Measurements from ENCODE around the gene METRNL. TPM values are rescaled to one million over a fixed set of nuclear protein-coding genes. Genes with fewer than 3 reads are reported as not detected.

Gene METRNL
- polyA plus RNA-seq, 1 donor from 2014 or later = 15.1 TPM

GRCh38 chr17:83076938-83077337 lies 2.5 kb upstream of the METRNL start:
- TF ChIP-seq RAD21 (conservative IDR thresholded peaks at IDR 0.05) (no peak), SMC3 (conservative IDR thresholded peaks at IDR 0.05; ENCODE audit: poor library complexity) (no peak), CTCF (IDR thresholded peaks at IDR 0.05; ENCODE audit: poor library complexity, severe bottlenecking) (no peak), EZH2 (IDR thresholded peaks at IDR 0.05; ENCODE audit: borderline replicate concordance, insufficient read depth, low read length, poor library complexity, severe bottlenecking) (no peak)
- TF ChIP-seq, protein P1, sequence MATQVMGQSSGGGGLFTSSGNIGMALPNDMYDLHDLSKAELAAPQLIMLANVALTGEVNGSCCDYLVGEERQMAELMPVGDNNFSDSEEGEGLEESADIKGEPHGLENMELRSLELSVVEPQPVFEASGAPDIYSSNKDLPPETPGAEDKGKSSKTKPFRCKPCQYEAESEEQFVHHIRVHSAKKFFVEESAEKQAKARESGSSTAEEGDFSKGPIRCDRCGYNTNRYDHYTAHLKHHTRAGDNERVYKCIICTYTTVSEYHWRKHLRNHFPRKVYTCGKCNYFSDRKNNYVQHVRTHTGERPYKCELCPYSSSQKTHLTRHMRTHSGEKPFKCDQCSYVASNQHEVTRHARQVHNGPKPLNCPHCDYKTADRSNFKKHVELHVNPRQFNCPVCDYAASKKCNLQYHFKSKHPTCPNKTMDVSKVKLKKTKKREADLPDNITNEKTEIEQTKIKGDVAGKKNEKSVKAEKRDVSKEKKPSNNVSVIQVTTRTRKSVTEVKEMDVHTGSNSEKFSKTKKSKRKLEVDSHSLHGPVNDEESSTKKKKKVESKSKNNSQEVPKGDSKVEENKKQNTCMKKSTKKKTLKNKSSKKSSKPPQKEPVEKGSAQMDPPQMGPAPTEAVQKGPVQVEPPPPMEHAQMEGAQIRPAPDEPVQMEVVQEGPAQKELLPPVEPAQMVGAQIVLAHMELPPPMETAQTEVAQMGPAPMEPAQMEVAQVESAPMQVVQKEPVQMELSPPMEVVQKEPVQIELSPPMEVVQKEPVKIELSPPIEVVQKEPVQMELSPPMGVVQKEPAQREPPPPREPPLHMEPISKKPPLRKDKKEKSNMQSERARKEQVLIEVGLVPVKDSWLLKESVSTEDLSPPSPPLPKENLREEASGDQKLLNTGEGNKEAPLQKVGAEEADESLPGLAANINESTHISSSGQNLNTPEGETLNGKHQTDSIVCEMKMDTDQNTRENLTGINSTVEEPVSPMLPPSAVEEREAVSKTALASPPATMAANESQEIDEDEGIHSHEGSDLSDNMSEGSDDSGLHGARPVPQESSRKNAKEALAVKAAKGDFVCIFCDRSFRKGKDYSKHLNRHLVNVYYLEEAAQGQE (IDR thresholded peaks at IDR 0.05; ENCODE audit: borderline replicate concordance) = no peak
- Histone ChIP-seq H3K27me3 (ENCODE audit: insufficient read depth, low read depth, low read length) (peaks cover 26% of the 10 kb centered on the region), H3K9me2 (ENCODE audit: insufficient read depth, low read length) (no peaks in the 10 kb centered on the region), H3K4me3 (ENCODE audit: low read length) (no peak overlapping the region), H3F3A (ENCODE audit: insufficient read depth, low read length, poor library complexity, severe bottlenecking) (no peaks in the 10 kb centered on the region), H3K27ac (ENCODE audit: low read length) (no peak overlapping the region), H3K9ac (ENCODE audit: low read length) (no peak overlapping the region), H3K4me2 (ENCODE audit: low read length) (no peak overlapping the region), H3K79me2 (replicated peaks; ENCODE audit: insufficient read depth, low read length) (peaks cover 6% of the 10 kb centered on the region), H4K20me1 (ENCODE audit: insufficient read depth) (no peaks in the 10 kb centered on the region), H3K36me3 (ENCODE audit: insufficient read depth, low read length) (no peaks in the 10 kb centered on the region), H3K9me3 (ENCODE audit: low read length) (no peaks in the 10 kb centered on the region), H2AFZ (ENCODE audit: low read depth, low read length) (no peak overlapping the region)

DNA sequence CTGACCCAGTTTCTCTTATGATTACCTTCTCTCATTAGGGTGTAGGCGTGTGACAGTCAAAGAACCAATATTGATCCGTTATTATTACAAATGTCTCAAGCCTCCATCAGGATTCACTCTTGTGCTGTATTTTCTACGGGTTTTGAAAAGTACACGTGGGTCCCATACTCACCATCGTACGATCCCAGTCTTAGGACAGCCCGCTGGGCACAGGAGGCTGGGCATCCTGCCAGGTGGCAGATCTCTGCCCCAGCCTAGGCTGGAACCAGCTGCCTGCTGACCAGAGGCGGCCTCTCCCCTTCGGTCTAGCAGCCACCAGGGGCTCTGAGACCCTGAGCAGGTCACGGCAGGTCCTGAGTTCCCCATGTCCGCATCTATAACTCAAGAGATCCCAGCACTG lies 2.0 kb upstream of the METRNL start:
- Histone ChIP-seq H3K4me2 (ENCODE audit: low read length) (no peak overlapping the region), H3K27me3 (ENCODE audit: insufficient read depth, low read depth, low read length) (peaks cover 26% of the 10 kb centered on the region), H3K79me2 (replicated peaks; ENCODE audit: insufficient read depth, low read length) (peaks cover 6% of the 10 kb centered on the region), H2AFZ (ENCODE audit: low read depth, low read length) (no peak overlapping the region), H3F3A (ENCODE audit: insufficient read depth, low read length, poor library complexity, severe bottlenecking) (no peaks in the 10 kb centered on the region), H3K36me3 (ENCODE audit: insufficient read depth, low read length) (no peaks in the 10 kb centered on the region), H3K9ac (ENCODE audit: low read length) (no peak overlapping the region), H3K9me2 (ENCODE audit: insufficient read depth, low read length) (no peaks in the 10 kb centered on the region), H3K4me3 (ENCODE audit: low read length) (no peak overlapping the region), H4K20me1 (ENCODE audit: insufficient read depth) (no peaks in the 10 kb centered on the region), H3K9me3 (ENCODE audit: low read length) (no peaks in the 10 kb centered on the region), H3K27ac (ENCODE audit: low read length) (no peak overlapping the region)
- TF ChIP-seq TAF1 (IDR thresholded peaks at IDR 0.05; ENCODE audit: low read depth) (no peak), EP300 (conservative IDR thresholded peaks at IDR 0.05; ENCODE audit: poor library complexity, severe bottlenecking) (no peak), RAD21 (conservative IDR thresholded peaks at IDR 0.05) (no peak), EZH2 (IDR thresholded peaks at IDR 0.05; ENCODE audit: borderline replicate concordance, insufficient read depth, low read length, poor library complexity, severe bottlenecking) (no peak), MXI1 (conservative IDR thresholded peaks at IDR 0.05; ENCODE audit: poor library complexity, severe bottlenecking) (no peak), POLR2AphosphoS5 (IDR thresholded peaks at IDR 0.05) (no peak)
- TF ChIP-seq, protein P1 (IDR thresholded peaks at IDR 0.05; ENCODE audit: borderline replicate concordance) = no peak
